GM18526 (cell line): ENCODE results near the gene KCNJ1.

ENCODE experiments used
- POLR2A ChIP-seq: IDR thresholded peaks from 3 replicates; pipeline ENCODE4 v1.6.1; 2011; ENCODE audit not compliant: insufficient read length; ENCODE audit errors: extremely low read depth

The KCNJ1 gene

GRCh38 chr11:128856241-128856640 lies 10.9 kb downstream of the KCNJ1 start:
- no peak for TF ChIP-seq POLR2A

DNA sequence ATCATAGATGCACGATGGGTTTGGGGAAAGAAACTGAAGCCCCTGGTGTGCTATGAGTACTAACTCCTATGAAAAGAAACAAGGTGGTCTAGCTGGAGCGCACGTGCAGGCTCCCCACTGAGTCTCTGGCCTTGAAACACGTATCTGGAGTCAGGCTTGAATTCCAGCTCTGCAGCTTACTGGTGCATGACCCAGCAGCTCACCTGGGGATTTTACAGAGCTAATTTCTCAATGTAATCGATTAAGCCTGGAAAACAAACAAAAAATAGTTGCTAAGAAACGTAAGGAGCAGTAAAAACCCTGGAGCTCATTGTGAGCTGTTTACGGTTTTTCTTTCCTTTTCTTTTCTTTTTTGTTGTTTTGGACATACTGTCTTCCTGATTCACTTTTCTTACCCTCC lies 12.3 kb downstream of the KCNJ1 start:
- no peak for TF ChIP-seq POLR2A

DNA sequence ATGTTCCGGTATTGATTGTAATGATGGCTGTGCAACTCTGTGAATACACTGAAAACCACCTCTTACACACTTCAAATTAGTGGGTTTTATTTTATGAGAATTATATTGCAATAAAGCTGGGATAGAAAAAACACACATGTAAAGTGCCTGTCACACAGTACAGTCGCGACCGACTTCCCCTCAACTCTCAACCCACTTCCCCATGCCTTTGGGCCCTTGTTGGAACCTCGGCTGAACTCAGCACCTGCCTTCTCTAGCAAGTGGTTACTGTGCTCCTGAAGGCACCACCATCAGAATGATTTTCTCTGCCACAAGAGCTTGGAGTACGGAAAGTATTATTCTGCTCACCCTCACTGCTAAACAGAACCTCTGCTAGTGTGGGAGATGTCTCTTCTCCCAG lies 13.5 kb downstream of the KCNJ1 start:
- no peak for TF ChIP-seq POLR2A

DNA sequence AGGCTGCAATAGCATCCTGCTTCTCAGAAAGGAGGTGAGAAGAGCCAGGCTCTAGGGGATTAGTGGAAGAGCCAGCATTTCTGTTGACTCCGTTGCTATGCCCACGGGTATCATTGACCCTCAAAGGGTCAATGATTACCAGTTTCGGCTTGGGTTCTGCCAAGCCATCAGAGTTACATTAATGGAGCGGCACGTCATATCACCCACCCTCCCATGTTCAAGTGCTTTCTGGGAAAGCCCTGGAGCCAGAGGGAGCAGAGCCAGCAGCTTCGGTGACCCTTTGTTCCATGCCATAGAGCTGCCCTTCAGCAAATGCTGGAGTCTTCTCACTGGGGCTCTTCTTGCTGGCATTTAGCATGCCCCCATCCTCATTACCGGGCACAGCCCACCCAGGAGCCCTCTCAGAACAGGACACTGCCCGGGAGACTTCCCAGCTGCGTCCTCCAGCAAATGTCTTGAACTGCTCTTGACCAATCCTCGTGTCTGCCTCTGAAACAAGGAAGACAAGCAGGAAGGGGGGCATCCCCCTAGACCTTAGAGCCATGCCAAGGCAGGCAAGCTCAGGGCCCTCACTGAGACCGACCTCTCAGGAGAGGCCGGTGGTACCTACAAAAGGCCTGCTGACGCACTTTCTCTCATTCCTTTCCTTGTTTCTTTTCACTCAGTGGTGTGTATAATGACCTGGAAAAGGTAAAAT lies 14.6 kb downstream of the KCNJ1 start:
- no peak for TF ChIP-seq POLR2A

DNA sequence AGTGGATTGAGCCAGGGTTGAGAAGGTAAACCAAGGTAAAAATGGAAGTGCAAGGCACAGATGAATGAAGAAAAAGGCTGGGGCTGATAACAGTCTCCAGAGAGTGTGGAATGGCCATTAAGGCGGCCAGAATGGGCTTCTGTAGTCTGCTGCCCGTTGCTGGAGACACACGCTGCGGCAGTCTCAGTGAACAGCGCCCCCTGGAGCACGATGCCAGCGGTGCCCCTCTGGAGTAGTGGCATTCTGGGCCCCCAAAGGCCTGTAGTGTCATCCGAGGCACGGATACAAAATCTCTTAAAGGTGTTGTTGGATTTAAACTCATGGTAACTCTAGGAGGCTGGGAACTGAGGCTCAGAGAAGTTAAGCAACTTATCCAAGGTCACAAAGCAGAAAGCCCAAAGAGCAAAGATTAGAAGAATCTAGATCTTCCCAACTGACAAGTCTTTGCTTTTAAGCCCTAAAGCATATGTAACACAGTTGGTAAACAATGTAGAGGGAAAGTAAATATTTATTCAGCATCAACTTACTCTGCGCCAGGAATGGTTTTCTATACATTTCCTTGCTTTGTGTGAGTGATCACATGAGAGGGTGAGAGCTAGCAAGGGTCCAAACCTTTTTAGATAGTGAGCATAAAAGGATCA lies 18.2 kb downstream of the KCNJ1 start:
- no peak for TF ChIP-seq POLR2A

DNA sequence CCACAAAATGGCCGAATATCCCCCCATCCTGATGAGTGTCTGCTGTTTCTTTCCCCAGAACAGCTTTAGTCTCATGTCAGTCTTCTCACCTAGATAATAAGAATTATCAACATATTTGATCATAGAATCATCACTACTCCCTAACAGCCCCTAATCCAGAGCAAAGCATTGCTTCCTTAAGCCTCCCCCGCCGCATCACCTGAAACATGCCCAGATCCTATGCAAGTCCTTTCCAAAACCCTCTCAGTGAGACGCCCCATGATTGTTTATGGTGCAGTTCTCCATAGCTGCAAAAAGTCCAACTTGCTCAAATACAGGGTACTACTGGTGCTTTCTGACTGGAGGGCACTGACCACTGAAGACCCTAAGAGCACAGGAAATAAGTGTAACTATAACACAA lies 20.1 kb downstream of the KCNJ1 start:
- no peak for TF ChIP-seq POLR2A

DNA sequence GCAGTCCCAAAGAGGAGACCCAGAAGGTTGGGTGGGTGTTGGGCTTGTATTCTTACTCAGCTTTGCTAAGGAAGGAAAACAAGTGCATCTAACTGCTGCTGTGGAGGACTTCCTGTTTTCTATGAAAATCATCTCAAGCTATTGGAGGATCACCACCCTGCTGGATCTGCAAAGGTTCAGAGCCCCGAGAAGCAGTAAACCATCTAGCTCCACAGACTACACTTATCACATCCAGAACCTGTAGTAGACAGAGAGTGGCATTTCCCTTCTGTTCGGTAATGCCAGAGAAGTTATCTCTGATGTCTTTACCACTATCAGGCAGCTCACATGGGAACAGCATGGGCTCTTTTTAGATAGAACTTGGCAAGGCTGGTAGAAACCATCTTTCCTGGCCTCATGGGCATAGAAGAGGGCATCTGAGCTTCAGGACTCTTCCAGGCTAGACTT lies 21.7 kb downstream of the KCNJ1 start:
- TF ChIP-seq POLR2A, result no peak

GRCh38 chr11:128843198-128843785 lies 23.8 kb downstream of the KCNJ1 start:
- TF ChIP-seq POLR2A, result no peak

- TF ChIP-seq POLR2A, result no peak
These were observed 25.5 kb downstream of the KCNJ1 start for GRCh38 chr11:128841461-128842072.

DNA sequence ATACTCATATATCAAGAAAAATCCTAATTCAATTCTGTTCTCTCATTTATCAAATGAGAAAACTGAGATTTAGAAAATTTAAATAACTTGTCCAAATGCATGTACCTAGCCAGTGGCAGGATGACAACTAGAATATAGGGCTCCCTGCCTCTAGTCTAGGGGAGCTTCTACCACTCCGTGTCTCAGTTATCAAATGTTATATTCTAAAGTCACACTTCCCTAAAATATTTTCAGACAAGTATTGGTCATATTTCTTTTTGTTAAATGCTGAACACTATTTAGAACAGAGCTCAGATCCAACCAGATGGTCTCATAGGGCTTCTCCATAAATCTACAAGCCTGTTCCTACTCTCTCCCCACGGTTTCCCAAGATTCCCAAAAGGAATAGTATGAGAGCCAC lies 26.3 kb downstream of the KCNJ1 start:
- no peak for TF ChIP-seq POLR2A

- TF ChIP-seq POLR2A, result no peak
These were observed 27.0 kb downstream of the KCNJ1 start for GRCh38 chr11:128840137-128840536.

GRCh38 chr11:128839081-128839480 lies 28.0 kb downstream of the KCNJ1 start:
- TF ChIP-seq POLR2A, result no peak

GRCh38 chr11:128837627-128838026 lies 29.5 kb downstream of the KCNJ1 start:
- TF ChIP-seq POLR2A, result no peak

DNA sequence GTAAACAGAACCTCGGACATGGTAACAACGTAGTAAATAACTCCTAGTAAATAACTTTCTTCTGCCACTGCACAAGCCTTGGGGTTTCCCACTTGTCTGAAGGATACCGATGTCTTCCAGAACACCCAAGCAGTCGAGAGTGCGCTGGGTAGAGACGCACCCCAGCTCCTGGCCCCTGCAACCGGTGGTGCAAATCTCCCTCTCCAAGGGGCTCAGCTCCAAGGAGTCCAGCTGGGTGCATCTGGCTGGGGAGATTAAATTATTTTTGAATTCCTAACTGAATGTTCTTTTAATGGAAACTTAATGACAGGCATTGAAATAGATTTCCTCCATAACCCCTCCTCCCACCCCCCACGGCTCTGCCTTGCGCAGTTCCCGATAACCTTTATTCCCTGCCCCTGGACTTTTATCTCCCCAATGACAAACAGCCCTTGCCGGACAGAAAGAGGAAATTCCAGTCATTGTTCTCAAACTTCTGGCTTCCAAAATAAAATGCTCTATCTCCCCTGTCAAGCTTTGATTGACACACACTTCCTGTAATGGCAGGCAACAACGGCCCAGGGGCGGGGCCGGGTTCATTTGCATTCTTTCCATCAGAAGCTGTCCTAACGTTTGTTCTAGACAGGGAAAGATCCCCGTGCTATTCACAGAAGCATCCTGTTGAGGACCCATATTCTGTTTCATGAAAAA lies 31.2 kb downstream of the KCNJ1 start:
- TF ChIP-seq POLR2A, result no peak

GRCh38 chr11:128834157-128834556 lies 32.9 kb downstream of the KCNJ1 start:
- TF ChIP-seq POLR2A, result no peak
